ENCODE measurements around the gene NAA50. TPM values are rescaled to one million over a fixed set of nuclear protein-coding genes. Genes with fewer than 3 reads are reported as not detected.

Gene NAA50
- total and polyA plus RNA-seq, 10 of the 15 experiments (the other 5 are each of a cell fraction or from before 2014, with no cell fraction given), result 31.7 to 205 (median 110) TPM

- TF ChIP-seq STAT3 (IDR thresholded peaks at IDR 0.05; ENCODE audit: low read depth, low read length), result no peak
- no peak for TF ChIP-seq PBX3 (IDR thresholded peaks at IDR 0.05; ENCODE audit: insufficient replicate concordance, low read depth, low read length)
- no peak for TF ChIP-seq SUZ12 (IDR thresholded peaks at IDR 0.05; ENCODE audit: unreplicated experiment)
- TF ChIP-seq DPF2 (IDR thresholded peaks at IDR 0.05), result no peak
- TF ChIP-seq CREB1 (IDR thresholded peaks at IDR 0.05; ENCODE audit: low read depth), result no peak
- no peak for TF ChIP-seq ATF3 (IDR thresholded peaks at IDR 0.05; ENCODE audit: borderline replicate concordance, extremely low read depth, low read depth, low read length)
- TF ChIP-seq RELA (IDR thresholded peaks at IDR 0.05; ENCODE audit: borderline replicate concordance, partially characterized antibody), result no peak
- TF ChIP-seq RAD51 (IDR thresholded peaks at IDR 0.05), result no peak
- no peak for TF ChIP-seq PKNOX1 (IDR thresholded peaks at IDR 0.05)
- Histone ChIP-seq H3K79me2 (ENCODE audit: control insufficient read depth, insufficient read depth, low read length) (no peaks in the 10 kb centered on the region), H2AFZ (ENCODE audit: control insufficient read depth, low read depth, low read length) (no peak overlapping the region), H3K4me3 (no peak overlapping the region), H3K36me3 (ENCODE audit: control insufficient read depth in 2 of 2, insufficient read depth in 2 of 2, low read length in 1 of 2) (no peaks in the 10 kb centered on the region; a peak in 1 of 4 replicates), H4K20me1 (ENCODE audit: control insufficient read depth, insufficient read depth) (no peaks in the 10 kb centered on the region), H3K27ac (ENCODE audit: control insufficient read depth, insufficient read depth) (no peak overlapping the region), H3K27me3 (replicated peaks in 1 of 2; ENCODE audit: control insufficient read depth in 2 of 2, insufficient read depth in 2 of 2, low read length in 1 of 2) (no peaks in the 10 kb centered on the region), H3K9me3 (replicated peaks; ENCODE audit: control insufficient read depth, insufficient read depth, low read length) (no peaks in the 10 kb centered on the region), H3K9ac (ENCODE audit: control insufficient read depth, insufficient read depth, low read length) (no peak overlapping the region), H3K4me2 (ENCODE audit: control insufficient read depth, insufficient read depth) (no peak overlapping the region), H3K4me1 (ENCODE audit: control insufficient read depth, insufficient read depth, low read length) (no peaks in the 10 kb centered on the region)
- WGBS (ENCODE audit: insufficient coverage, insufficient replicate concordance, low lambda C conversion rate, missing lambda C conversion rate), result 97% methylated on average over 3 of the region's 3 CpGs
- FAIRE-seq (no peak), ATAC-seq (no peak), DNase-seq (ENCODE audit: low read depth, low spot score) (no peak)
- BruUV-seq (replicated peaks), result no TSS peak
- ChIA-PET RAD21 (ENCODE audit: unreplicated experiment) (no interaction called here), SMC1A (ENCODE audit: uncharacterized antibody, unreplicated experiment) (interaction anchor here (0.9 kb wide), 1 partner anchor 30 kb away, joined by 3 read pairs; the partner anchor contains the start of gene ATP6V1A), POLR2A (no interaction called here), CTCF (no interaction called here)
- in situ Hi-C loops (cut with MboI), result no loop called here
- intact Hi-C loops (cut with micrococcal nuclease; ENCODE audit: unreplicated experiment), result no loop called here
These were observed 30.5 kb upstream of the NAA50 start for GRCh38 chr3:113776564-113776963.

Measured in GM12878 (cell line).